ENCODE measurements around the gene STYXL1.
"Not testable (repeated sequence)": the region's sequence is repeated elsewhere in the genome, so short reads cannot be mapped to it uniquely, and the experiment has no call there.

STYXL1 gene

DNA sequence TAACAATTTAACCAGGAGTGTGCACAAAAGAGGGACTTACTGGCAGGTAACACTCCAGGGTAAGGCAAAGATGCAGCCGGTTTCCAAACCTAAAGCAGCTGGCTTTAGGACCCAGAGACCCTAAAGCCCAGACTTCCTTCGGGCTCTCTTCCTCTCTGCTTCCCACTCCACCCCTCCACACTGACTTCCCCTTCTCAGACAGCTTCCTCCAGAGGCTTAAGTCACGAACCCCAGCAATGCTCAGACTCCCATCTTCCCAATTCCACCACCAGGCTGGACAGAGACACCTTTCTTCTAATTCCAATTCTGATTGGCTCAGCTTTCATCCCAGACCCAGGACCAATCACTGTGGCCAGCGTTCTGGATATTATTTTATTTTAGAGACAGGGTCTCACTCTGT, 24.8 kb downstream of the STYXL1 start:
- Histone ChIP-seq H3K4me3 (ENCODE audit: insufficient read length, low read depth) (no peak overlapping the region), H3K4me1 (ENCODE audit: insufficient read depth, insufficient read length) (no peaks in the 10 kb centered on the region), H3K9me3 (ENCODE audit: insufficient read depth, low read length) (no peaks in the 10 kb centered on the region), H3K36me3 (ENCODE audit: insufficient read depth, insufficient read length, low read length) (peaks cover 57% of the 10 kb centered on the region), H3K27me3 (ENCODE audit: insufficient read depth, insufficient read length) (no peaks in the 10 kb centered on the region), H3K9ac (ENCODE audit: insufficient read length, low read depth) (no peak overlapping the region)
- no peak for DNase-seq (ENCODE audit: low read depth, low spot score)
- TF ChIP-seq YY1 (IDR thresholded peaks at IDR 0.05; ENCODE audit: insufficient read depth, insufficient read length) (no peak), ZNF274 (IDR thresholded peaks at IDR 0.05; ENCODE audit: low read depth, low read length) (no peak), SUZ12 (IDR thresholded peaks at IDR 0.05; ENCODE audit: extremely low read depth, insufficient read depth, insufficient read length) (no peak)

DNA sequence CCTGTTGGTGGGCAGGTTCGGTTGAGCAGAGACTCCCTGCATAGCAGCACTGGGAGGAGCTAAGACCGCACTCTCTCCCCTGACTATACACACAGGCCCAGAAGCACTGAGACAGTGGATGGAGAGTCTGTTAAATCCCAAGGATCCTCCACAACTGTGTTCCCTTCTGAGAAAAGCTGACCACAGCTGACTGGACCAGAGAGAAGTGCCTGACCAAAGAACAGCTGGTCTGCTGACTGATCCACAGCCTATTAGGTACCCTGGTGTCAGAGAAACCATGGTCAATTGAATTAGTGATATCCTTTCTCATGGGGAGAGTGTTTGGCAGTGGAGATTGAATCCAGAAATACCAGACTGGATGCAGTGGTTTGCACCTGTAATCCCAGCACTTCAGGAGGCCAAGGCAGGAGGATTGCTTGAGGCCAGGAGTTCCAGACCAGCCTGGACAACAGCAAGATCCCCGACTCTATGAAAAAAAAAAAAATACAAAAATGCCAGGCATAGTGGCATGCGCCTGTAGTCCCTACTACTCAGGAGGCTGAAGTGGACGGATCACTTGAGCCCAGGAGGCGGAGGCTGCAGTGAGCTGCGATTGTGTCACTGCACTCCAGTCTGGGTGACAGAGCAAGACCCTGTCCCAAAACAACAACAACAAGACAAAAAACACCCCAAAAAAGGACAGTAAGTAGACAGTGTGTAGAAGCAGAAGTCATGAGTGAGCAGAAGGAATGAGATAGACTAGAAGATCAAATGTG, 25.6 kb downstream of the STYXL1 start:
- H3K4me1 ChIP-seq (ENCODE audit: insufficient read depth, insufficient read length) = no peaks in the 10 kb centered on the region
- no peak for DNase-seq (ENCODE audit: low read depth, low spot score)
- peaks cover 56% of the 10 kb centered on the region for H3K36me3 ChIP-seq (ENCODE audit: insufficient read depth, insufficient read length, low read length)
- no peak overlapping the region for H3K9ac ChIP-seq (ENCODE audit: insufficient read length, low read depth)
- no peak overlapping the region for H3K4me3 ChIP-seq (ENCODE audit: insufficient read length, low read depth)
- TF ChIP-seq SUZ12 (IDR thresholded peaks at IDR 0.05; ENCODE audit: extremely low read depth, insufficient read depth, insufficient read length) (no peak), YY1 (IDR thresholded peaks at IDR 0.05; ENCODE audit: insufficient read depth, insufficient read length) (no peak), ZNF274 (IDR thresholded peaks at IDR 0.05; ENCODE audit: low read depth, low read length) (no peak)
- no peaks in the 10 kb centered on the region for H3K27me3 ChIP-seq (ENCODE audit: insufficient read depth, insufficient read length)
- H3K9me3 ChIP-seq (ENCODE audit: insufficient read depth, low read length) = no peaks in the 10 kb centered on the region

DNA sequence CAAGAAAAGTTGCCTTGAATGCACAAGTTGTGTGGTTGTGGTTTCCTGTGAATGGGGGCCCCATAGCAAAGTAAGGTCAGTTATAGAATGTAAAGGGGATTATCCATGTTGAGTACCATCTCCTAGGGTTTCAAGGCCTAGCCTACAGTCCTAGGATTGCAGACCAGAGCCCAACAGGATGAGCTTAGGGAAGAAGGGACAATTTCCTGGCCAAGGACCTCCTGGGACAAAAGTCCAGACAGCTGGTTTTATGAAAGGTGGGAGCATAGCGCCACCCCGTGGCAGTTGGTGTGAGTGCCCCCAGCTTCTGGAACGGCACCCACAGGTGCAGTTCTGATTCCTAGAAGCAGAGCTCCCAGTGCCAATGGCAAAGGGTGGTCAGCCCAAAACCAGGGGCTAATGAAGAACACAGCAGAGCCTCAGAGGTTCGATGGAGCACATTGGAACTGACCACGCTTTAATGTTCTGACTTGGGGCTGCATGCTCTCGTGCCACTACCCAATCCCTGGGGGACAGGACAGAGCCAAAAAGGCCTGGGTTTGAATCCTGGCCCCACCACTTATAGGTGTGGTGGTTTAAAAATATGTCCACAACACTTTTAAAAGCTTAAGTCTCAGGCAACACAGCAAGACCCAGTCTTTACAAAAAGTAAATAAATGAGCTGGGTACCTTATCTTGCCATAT, 27.6 kb downstream of the STYXL1 start:
- H3K4me1 ChIP-seq (ENCODE audit: insufficient read depth, insufficient read length) = no peaks in the 10 kb centered on the region
- H3K27me3 ChIP-seq (ENCODE audit: insufficient read depth, insufficient read length) = no peaks in the 10 kb centered on the region
- no peak overlapping the region for H3K4me3 ChIP-seq (ENCODE audit: insufficient read length, low read depth)
- no peak overlapping the region for H3K9ac ChIP-seq (ENCODE audit: insufficient read length, low read depth)
- no peak for TF ChIP-seq SUZ12 (IDR thresholded peaks at IDR 0.05; ENCODE audit: extremely low read depth, insufficient read depth, insufficient read length)
- peak; percentile 61 for DNase-seq (ENCODE audit: low read depth, low spot score)
- no peaks in the 10 kb centered on the region for H3K9me3 ChIP-seq (ENCODE audit: insufficient read depth, low read length)
- H3K36me3 ChIP-seq (ENCODE audit: insufficient read depth, insufficient read length, low read length) = peaks cover 50% of the 10 kb centered on the region

DNA sequence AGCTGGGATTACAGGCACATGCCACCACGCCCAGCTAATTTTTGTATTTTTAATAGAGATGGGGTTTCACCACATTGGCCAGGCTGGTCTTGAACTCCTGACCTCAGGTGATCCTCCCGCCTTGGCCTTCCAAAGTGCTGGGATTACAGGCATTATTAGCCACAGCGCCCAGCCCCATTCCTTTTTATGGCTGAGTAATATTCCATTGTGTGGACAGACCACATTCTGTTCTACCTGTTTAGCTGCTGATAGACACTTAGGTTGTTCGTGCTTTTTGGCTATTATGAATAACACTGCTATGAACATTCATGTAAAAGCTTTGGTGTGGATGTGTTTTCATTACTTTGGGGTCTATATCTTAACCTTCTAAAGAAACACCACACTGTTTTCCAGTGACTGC, 29.3 kb downstream of the STYXL1 start:
- not testable (repeated sequence) for H3K4me3 ChIP-seq (ENCODE audit: insufficient read length, low read depth); DNase-seq (ENCODE audit: low read depth, low spot score); H3K27me3 ChIP-seq (ENCODE audit: insufficient read depth, insufficient read length); H3K9me3 ChIP-seq (ENCODE audit: insufficient read depth, low read length); H3K9ac ChIP-seq (ENCODE audit: insufficient read length, low read depth); H3K4me1 ChIP-seq (ENCODE audit: insufficient read depth, insufficient read length)
- peaks cover 54% of the 10 kb centered on the region for H3K36me3 ChIP-seq (ENCODE audit: insufficient read depth, insufficient read length, low read length)

DNA sequence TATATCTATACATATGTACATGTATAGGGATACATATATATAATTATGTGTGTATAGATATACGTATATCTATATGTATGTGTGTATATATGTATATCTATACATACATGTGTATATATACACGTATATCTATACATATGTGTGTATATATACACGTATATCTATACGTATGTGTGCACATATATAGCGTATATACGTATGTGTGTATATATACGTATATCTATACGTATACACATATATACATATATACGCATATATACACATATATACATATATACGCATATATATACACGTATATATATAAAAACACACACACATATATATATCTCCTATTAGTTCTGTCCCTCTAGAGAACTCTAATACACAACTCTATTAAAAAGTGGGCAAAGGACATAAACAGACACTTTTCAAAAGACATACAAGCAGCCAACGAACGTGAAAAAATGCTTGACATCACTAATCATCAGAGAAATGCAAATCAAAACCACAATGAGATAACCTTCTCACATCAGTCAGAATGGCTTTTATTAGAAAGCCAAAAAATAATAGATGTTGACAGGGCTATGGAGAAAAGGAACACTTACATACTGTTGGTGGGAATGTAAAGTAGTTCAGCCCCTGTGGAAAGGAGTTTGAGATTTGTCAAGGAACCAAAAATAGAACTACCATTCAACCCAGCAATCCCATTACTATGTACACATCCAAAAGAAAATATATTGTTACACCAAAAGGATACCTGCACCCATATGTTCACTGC, 31.4 kb downstream of the STYXL1 start:
- H3K4me1 ChIP-seq (ENCODE audit: insufficient read depth, insufficient read length) = no peaks in the 10 kb centered on the region
- no peak for TF ChIP-seq YY1 (IDR thresholded peaks at IDR 0.05; ENCODE audit: insufficient read depth, insufficient read length)
- TF ChIP-seq SUZ12 (IDR thresholded peaks at IDR 0.05; ENCODE audit: extremely low read depth, insufficient read depth, insufficient read length) = no peak
- no peak for TF ChIP-seq ZNF274 (IDR thresholded peaks at IDR 0.05; ENCODE audit: low read depth, low read length)
- no peak overlapping the region for H3K4me3 ChIP-seq (ENCODE audit: insufficient read length, low read depth)
- H3K9ac ChIP-seq (ENCODE audit: insufficient read length, low read depth) = no peak overlapping the region
- H3K9me3 ChIP-seq (ENCODE audit: insufficient read depth, low read length) = no peaks in the 10 kb centered on the region
- H3K27me3 ChIP-seq (ENCODE audit: insufficient read depth, insufficient read length) = no peaks in the 10 kb centered on the region
- H3K36me3 ChIP-seq (ENCODE audit: insufficient read depth, insufficient read length, low read length) = peaks cover 40% of the 10 kb centered on the region
- no peak for DNase-seq (ENCODE audit: low read depth, low spot score)

DNA sequence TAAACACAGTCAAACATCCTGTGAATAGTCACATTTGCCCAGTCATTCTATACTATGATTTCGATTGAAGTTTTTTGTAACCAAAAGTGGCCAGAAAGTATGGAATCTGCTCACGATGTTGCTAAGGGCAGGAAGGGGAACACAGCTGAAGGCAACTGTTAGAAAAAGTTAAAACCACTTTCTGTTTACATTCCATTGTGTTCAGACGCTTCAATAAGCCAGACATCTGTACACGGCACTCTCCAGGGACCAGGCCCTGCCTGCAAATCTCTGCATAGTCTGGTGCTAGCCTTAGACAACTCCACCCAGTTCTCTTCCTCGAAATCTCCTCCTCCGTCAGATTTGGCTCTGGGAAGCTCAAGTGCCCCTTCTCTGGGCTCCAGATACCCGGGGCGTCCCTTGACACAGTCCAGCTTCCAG, 36.3 kb downstream of the STYXL1 start:
- H3K9me3 ChIP-seq (ENCODE audit: insufficient read depth, low read length) = no peaks in the 10 kb centered on the region
- no peak for DNase-seq (ENCODE audit: low read depth, low spot score)
- H3K36me3 ChIP-seq (ENCODE audit: insufficient read depth, insufficient read length, low read length) = peaks cover 32% of the 10 kb centered on the region
- no peaks in the 10 kb centered on the region for H3K4me1 ChIP-seq (ENCODE audit: insufficient read depth, insufficient read length)
- no peaks in the 10 kb centered on the region for H3K27me3 ChIP-seq (ENCODE audit: insufficient read depth, insufficient read length)
- H3K9ac ChIP-seq (ENCODE audit: insufficient read length, low read depth) = no peak overlapping the region
- no peak overlapping the region for H3K4me3 ChIP-seq (ENCODE audit: insufficient read length, low read depth)
- TF ChIP-seq ZNF274 (IDR thresholded peaks at IDR 0.05; ENCODE audit: low read depth, low read length) (no peak), SUZ12 (IDR thresholded peaks at IDR 0.05; ENCODE audit: extremely low read depth, insufficient read depth, insufficient read length) (no peak), YY1 (IDR thresholded peaks at IDR 0.05; ENCODE audit: insufficient read depth, insufficient read length) (no peak)
